HUES48 (cell line): ENCODE data around the gene CPPED1.
"Not testable (repeated sequence)": the region's sequence is repeated elsewhere in the genome, so short reads cannot be mapped to it uniquely, and the experiment has no call there.

Source experiments
- H3K27ac ChIP-seq: one replicate; pipeline ENCODE4 v1.7.0; 2013; ENCODE audit warnings: low read depth, low read length, inconsistent platforms
- H3K27me3 ChIP-seq: 2 replicates; pipeline ENCODE4 v1.6.1; 2013; ENCODE audit warnings: mild to moderate bottlenecking, low read length; ENCODE audit not compliant: control insufficient read depth, insufficient read depth
- H3K36me3 ChIP-seq: 2 replicates; pipeline ENCODE4 v1.6.1; 2013; ENCODE audit warnings: low read length; ENCODE audit not compliant: control insufficient read depth, insufficient read depth
- H3K4me1 ChIP-seq: 2 replicates; pipeline ENCODE4 v1.6.1; 2013; ENCODE audit warnings: mild to moderate bottlenecking, low read length; ENCODE audit not compliant: control insufficient read depth, insufficient read depth
- H3K4me3 ChIP-seq: 2 replicates; pipeline ENCODE4 v1.5.1; 2013; ENCODE audit warnings: mild to moderate bottlenecking, low read depth, low read length
- H3K9ac ChIP-seq: 2 replicates; pipeline ENCODE4 v1.6.1; 2013; ENCODE audit warnings: mild to moderate bottlenecking, low read depth, low read length, moderate library complexity
- H3K9me3 ChIP-seq: 2 replicates; pipeline ENCODE4 v1.6.1; 2013; ENCODE audit warnings: low read length; ENCODE audit not compliant: control insufficient read depth, insufficient read depth

CPPED1 gene

GRCh38 chr16:12819126-12820117 lies 15.7 kb upstream of the CPPED1 start:
- no peak overlapping the region for H3K9ac ChIP-seq
- H3K27ac ChIP-seq: no peak overlapping the region
- H3K9me3 ChIP-seq: no peaks in the 10 kb centered on the region

GRCh38 chr16:12818326-12818725 lies 14.6 kb upstream of the CPPED1 start:
- no peaks in the 10 kb centered on the region for H3K27me3 ChIP-seq
- H3K9ac ChIP-seq: no peak overlapping the region
- H3K36me3 ChIP-seq: no peaks in the 10 kb centered on the region
- no peaks in the 10 kb centered on the region for H3K4me1 ChIP-seq
- H3K27ac ChIP-seq: no peak overlapping the region
- no peak overlapping the region for H3K4me3 ChIP-seq
- no peaks in the 10 kb centered on the region for H3K9me3 ChIP-seq

More at GRCh38 chr16:12819126-12820117, 15.7 kb upstream of the CPPED1 start:
- no peaks in the 10 kb centered on the region for H3K27me3 ChIP-seq
- H3K4me3 ChIP-seq: no peak overlapping the region
- no peaks in the 10 kb centered on the region for H3K36me3 ChIP-seq
- no peaks in the 10 kb centered on the region for H3K4me1 ChIP-seq

DNA sequence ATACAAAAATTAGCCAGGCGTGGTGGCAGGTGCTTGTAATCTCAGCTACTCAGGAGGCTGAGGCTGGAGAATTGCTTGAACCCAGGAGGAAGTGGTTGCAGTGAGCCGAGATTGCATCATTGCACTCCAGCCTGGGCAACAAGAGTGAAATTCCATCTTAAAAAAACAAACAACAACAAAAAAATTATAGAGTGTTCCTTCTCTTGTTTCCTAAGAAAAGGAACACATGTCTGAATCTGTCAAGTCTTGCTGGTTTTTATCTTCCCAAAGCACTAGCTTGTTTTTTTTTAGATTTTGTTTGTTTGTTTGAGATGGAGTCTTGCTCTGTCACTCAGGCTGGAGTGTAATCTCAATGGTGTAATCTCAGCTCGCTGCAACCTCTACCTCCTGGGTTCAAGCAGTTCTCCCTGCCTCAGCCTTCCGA lies 13.1 kb upstream of the CPPED1 start:
- not testable (repeated sequence) for H3K9me3 ChIP-seq, H3K9ac ChIP-seq, H3K27me3 ChIP-seq, H3K4me3 ChIP-seq, H3K36me3 ChIP-seq, H3K4me1 ChIP-seq, H3K27ac ChIP-seq

DNA sequence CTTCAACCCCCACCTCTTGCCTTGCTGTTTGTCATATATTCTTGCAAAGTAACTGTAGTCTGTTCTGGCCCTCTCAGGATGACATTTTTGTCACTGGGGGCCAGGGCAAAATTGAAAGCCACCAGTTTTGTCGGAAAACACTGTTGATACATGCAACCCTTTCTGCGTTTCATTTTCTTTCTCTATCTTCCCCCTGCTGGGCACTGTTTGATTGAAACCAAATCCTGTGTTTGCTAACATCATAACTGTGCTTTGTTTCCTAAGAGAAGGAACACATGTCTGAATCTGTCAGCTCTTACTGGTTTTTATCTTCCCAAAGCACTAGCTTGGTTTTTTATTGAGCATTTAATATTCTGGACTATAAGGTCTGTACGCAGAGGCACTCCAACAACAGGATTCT lies 11.7 kb upstream of the CPPED1 start:
- Histone ChIP-seq H3K27me3 (no peaks in the 10 kb centered on the region), H3K4me1 (no peaks in the 10 kb centered on the region), H3K9ac (no peak overlapping the region)

GRCh38 chr16:12813734-12814133 lies 10.0 kb upstream of the CPPED1 start:
- H3K9ac ChIP-seq, H3K9me3 ChIP-seq: not testable (repeated sequence)

More for the DNA sequence above, 11.7 kb upstream of the CPPED1 start:
- Histone ChIP-seq H3K9me3 (no peaks in the 10 kb centered on the region), H3K27ac (no peak overlapping the region), H3K4me3 (no peak overlapping the region), H3K36me3 (no peaks in the 10 kb centered on the region)

DNA sequence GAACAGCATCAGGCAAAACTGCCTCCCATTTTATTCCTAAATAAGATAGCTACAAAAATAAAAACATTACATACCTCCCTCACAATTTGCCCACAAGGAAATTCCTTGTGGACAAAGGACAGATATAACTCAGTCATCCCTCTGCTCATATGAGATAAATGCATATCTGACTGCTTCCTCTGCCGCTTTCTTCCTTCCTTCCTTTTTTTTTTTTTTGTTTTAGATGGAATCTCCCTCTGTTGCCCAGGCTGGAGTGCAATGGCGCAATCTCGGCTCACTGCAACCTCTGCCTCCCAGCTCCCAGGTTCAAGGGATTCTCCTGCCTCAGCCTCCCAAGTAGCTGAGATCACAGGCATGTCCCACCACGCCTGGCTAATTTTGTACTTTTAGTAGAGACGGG lies 9.6 kb upstream of the CPPED1 start:
- not testable (repeated sequence) for H3K9ac ChIP-seq, H3K27me3 ChIP-seq, H3K4me1 ChIP-seq, H3K9me3 ChIP-seq, H3K4me3 ChIP-seq, H3K36me3 ChIP-seq, H3K27ac ChIP-seq

More at GRCh38 chr16:12813734-12814133, 10.0 kb upstream of the CPPED1 start:
- H3K4me1 ChIP-seq, H3K27me3 ChIP-seq, H3K36me3 ChIP-seq, H3K27ac ChIP-seq, H3K4me3 ChIP-seq: not testable (repeated sequence)

DNA sequence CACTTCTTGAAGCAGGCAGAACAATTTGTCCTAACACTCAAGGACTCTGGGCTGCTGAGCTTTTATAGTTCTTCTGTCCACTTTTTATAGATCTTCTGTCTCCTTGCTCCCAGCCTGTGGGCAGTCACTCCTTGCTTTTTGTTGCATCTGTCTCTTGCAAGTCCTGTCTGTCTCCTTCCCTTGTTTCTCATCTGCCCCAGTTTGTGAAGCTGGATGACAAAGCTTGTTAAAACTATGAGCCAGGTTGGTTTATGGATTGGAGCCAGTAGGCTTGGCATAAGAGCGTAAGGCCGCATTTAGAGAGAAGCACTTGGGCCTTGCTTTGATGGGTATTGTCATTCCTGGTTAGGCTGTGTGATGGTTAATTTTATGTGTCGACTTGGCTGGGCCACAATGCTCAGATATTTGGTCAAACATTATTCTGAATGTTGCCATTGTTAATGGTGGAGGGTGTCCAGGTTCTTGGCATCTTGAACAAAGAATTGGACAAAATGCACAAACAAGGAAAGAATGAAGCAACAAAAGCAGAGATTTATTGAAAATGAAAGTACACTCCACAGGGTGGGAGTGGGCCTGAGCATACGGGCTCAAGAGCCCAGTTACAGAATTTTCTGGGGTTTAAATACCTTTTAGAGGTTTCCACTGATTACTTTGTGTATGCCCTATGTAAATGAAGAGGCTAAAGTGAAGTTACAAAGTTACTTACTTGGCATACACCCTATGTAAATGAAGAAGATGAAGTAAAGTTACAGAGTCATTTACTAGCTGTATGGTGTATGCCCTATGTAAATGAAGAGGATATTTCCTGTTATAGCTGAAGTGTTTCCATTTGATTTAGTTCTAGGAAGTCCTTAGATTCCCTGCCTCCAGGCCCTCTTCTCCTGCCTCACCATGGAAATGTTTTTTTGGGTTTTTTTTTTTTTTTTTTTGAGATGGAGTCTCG lies 8.0 kb upstream of the CPPED1 start:
- no peak overlapping the region for H3K9ac ChIP-seq

DNA sequence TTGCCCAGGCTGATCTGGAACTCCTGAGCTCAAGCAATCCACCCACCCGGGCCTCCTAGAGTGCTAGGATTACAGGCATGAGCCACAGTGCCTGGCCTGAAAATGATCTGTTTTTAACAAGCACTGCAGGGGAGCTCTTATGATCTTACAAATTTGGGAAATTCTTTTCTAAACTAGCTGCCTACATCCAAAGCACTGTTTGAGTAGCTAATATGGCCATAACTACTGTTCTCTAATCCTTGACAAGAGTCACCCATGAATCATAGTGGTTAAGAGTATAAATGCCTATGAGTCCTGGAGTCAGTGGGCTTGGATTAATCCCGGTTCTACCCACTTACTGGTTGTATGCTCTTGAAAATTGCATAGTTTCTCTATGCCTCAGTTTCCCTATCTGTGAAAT lies 1.4 kb upstream of the CPPED1 start:
- Histone ChIP-seq H3K27ac (no peak overlapping the region), H3K27me3 (no peaks in the 10 kb centered on the region)

More for the DNA sequence above, 8.0 kb upstream of the CPPED1 start:
- H3K4me1 ChIP-seq: no peaks in the 10 kb centered on the region
- H3K9me3 ChIP-seq: no peaks in the 10 kb centered on the region
- no peak overlapping the region for H3K4me3 ChIP-seq
- H3K27me3 ChIP-seq: no peaks in the 10 kb centered on the region
- H3K27ac ChIP-seq: no peak overlapping the region
- H3K36me3 ChIP-seq: no peaks in the 10 kb centered on the region

DNA sequence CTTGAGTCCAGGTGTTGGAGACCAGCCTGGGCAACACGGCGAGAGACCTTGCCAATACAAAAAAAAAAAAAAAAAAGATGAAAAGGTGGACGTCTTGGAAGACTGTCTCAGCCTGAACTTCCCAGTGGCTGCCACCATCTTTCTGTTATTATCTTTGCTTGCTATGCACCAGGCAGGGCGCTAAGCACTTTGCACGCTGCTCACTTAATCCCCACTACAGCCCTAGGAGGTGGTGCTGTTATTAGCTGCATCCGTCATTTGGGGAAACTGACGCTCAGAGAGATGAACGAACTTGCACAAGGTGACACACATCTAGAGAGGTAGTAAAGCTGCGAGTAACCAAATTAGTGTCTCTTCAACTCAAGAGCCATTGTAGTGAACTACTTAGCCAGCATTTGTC lies 708 bp upstream of the CPPED1 start:
- H3K9me3 ChIP-seq: no peaks in the 10 kb centered on the region
- no peak overlapping the region for H3K9ac ChIP-seq
- H3K27ac ChIP-seq: no peak overlapping the region
- H3K27me3 ChIP-seq: no peaks in the 10 kb centered on the region
- peaks cover 7% of the 10 kb centered on the region; the same call in 1 of the 2 replicates for H3K4me1 ChIP-seq
- peak overlapping the region; percentile 93; the same call in 1 of the 2 replicates for H3K4me3 ChIP-seq
- no peaks in the 10 kb centered on the region for H3K36me3 ChIP-seq

More for the DNA sequence above, 1.4 kb upstream of the CPPED1 start:
- Histone ChIP-seq H3K9me3 (no peaks in the 10 kb centered on the region), H3K36me3 (no peaks in the 10 kb centered on the region), H3K4me1 (peaks cover 7% of the 10 kb centered on the region; the same call in 1 of the 2 replicates), H3K4me3 (no peak overlapping the region), H3K9ac (no peak overlapping the region)

DNA sequence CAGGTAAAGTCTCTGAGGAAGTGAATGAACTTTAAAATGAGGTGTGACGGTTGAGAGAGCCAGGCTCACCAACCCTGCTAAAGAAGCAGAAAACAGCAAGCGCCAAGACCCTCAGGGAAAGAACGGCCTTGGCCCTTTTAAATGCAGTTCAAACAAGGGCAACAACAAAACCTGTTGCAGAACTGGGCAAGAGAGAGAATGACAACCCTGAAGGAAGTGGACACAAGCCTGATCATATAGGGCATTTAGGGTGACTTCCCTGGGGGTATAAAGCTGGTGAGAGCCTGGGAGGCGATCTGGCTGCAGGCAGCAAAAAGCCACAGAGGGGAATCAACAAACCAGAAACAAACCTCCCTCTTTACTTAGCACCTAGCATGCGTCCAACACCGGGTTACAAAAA lies 1.0 kb downstream of the CPPED1 start:
- H3K27me3 ChIP-seq: no peaks in the 10 kb centered on the region
- H3K9me3 ChIP-seq: no peaks in the 10 kb centered on the region
- no peaks in the 10 kb centered on the region for H3K36me3 ChIP-seq
- peaks cover 7% of the 10 kb centered on the region; the same call in 1 of the 2 replicates for H3K4me1 ChIP-seq
- H3K4me3 ChIP-seq: peak overlapping the region; percentile 93
- no peak overlapping the region for H3K27ac ChIP-seq
- no peak overlapping the region for H3K9ac ChIP-seq
